Trophoblast cell (in vitro differentiated cells and primary cell): ENCODE results near the gene SMO.

Experiments used
- DNase-seq, 2 donors: peaks; one replicate each; pipeline ENCODE4 v3.0.0-alpha.2; 2016
- H2AFZ ChIP-seq: 2 replicates; pipeline ENCODE4 v1.6.1; 2013; ENCODE audit warnings: low read length, moderate library complexity, mild to moderate bottlenecking; ENCODE audit not compliant: insufficient read depth, poor library complexity
- H2AK5ac ChIP-seq: 2 replicates; pipeline ENCODE4 v1.6.1; 2013; ENCODE audit warnings: mild to moderate bottlenecking, low read length
- H2BK120ac ChIP-seq: 2 replicates; pipeline ENCODE4 v1.6.1; 2013; ENCODE audit warnings: low read length, mild to moderate bottlenecking, moderate library complexity; ENCODE audit not compliant: insufficient read depth, poor library complexity
- H2BK12ac ChIP-seq: 2 replicates; pipeline ENCODE4 v1.6.1; 2013; ENCODE audit warnings: mild to moderate bottlenecking, low read length, moderate library complexity
- H2BK5ac ChIP-seq: 2 replicates; pipeline ENCODE4 v1.6.1; 2013; ENCODE audit warnings: low read length, low read depth, moderate library complexity, mild to moderate bottlenecking; ENCODE audit not compliant: poor library complexity
- H3K14ac ChIP-seq: 2 replicates; pipeline ENCODE4 v1.6.1; 2013; ENCODE audit warnings: mild to moderate bottlenecking, low read length
- H3K18ac ChIP-seq: 2 replicates; pipeline ENCODE4 v1.6.1; 2013; ENCODE audit warnings: mild to moderate bottlenecking, low read length
- H3K23ac ChIP-seq: 2 replicates; pipeline ENCODE4 v1.6.1; 2013; ENCODE audit warnings: low read length
- H3K27ac ChIP-seq: 2 replicates; pipeline ENCODE4 v1.5.1; 2013; ENCODE audit warnings: low read depth, mild to moderate bottlenecking, inconsistent platforms, low read length, moderate library complexity
- H3K27me3 ChIP-seq: 2 replicates; pipeline ENCODE4 v1.6.1; 2013; ENCODE audit warnings: inconsistent platforms, mild to moderate bottlenecking, low read length, moderate library complexity; ENCODE audit not compliant: insufficient read depth
- H3K36me3 ChIP-seq, 2 experiments: 1 replicate in 1 of 2; 2 replicates in 1 of 2; pipeline ENCODE4 v1.6.1; 2013; ENCODE audit warnings: low read length in 2 of 2, mild to moderate bottlenecking in 2 of 2, moderate library complexity in 1 of 2; ENCODE audit not compliant: insufficient read depth in 2 of 2, control insufficient read depth in 1 of 2
- H3K4ac ChIP-seq: 2 replicates; pipeline ENCODE4 v1.6.1; 2013; ENCODE audit warnings: low read depth, mild to moderate bottlenecking, low read length, moderate library complexity
- H3K4me1 ChIP-seq, 2 experiments: 1 replicate in 1 of 2; 2 replicates in 1 of 2; pipeline ENCODE4 v1.6.1; 2013; ENCODE audit warnings: low read length in 2 of 2, mild to moderate bottlenecking in 2 of 2, moderate library complexity in 1 of 2; ENCODE audit not compliant: insufficient read depth in 2 of 2, control insufficient read depth in 1 of 2
- H3K4me2 ChIP-seq: 2 replicates; pipeline ENCODE4 v1.6.1; 2013; ENCODE audit warnings: inconsistent platforms, mild to moderate bottlenecking, low read length, moderate library complexity
- H3K4me3 ChIP-seq: 2 replicates; pipeline ENCODE4 v1.5.1; 2013; ENCODE audit warnings: mild to moderate bottlenecking, low read depth, low read length, inconsistent platforms
- H3K79me1 ChIP-seq: one replicate; pipeline ENCODE4 v1.6.1; 2013; ENCODE audit warnings: low read length
- H3K79me2 ChIP-seq: 2 replicates; pipeline ENCODE4 v1.6.1; 2013; ENCODE audit warnings: low read length, mild to moderate bottlenecking; ENCODE audit not compliant: control insufficient read depth, insufficient read depth, poor library complexity
- H3K9ac ChIP-seq: 2 replicates; pipeline ENCODE4 v1.6.1; 2013; ENCODE audit warnings: mild to moderate bottlenecking, low read length
- H3K9me3 ChIP-seq: 2 replicates; pipeline ENCODE4 v1.6.1; 2013; ENCODE audit warnings: low read depth, mild to moderate bottlenecking, control low read depth, inconsistent platforms, low read length; ENCODE audit not compliant: insufficient read depth
- H4K12ac ChIP-seq: 2 replicates; pipeline ENCODE4 v1.6.1; 2013; ENCODE audit warnings: low read depth, mild to moderate bottlenecking, low read length, moderate library complexity
- H4K8ac ChIP-seq: 2 replicates; pipeline ENCODE4 v1.6.1; 2013; ENCODE audit warnings: low read depth, mild to moderate bottlenecking, low read length, moderate library complexity
- H4K91ac ChIP-seq: one replicate; pipeline ENCODE4 v1.6.1; 2013; ENCODE audit warnings: low read depth, mild to moderate bottlenecking, low read length, moderate library complexity
- WGBS: extraction: QIAGEN DNeasy Blood & Tissue Kit; methylation state at CpG from one replicate; pipeline ENCODE4 v1.1.7; 2013; ENCODE audit warnings: missing lambda C conversion rate; ENCODE audit not compliant: insufficient read length, insufficient coverage; ENCODE audit errors: extremely low coverage; 5-methylcytosine and 5-hydroxymethylcytosine counted together

The SMO gene

GRCh38 chr7:129203050-129203741 lies 14.8 kb downstream of the SMO start:
- Histone ChIP-seq H2BK12ac (no peak overlapping the region), H3K79me1 (no peaks in the 10 kb centered on the region), H3K27ac (no peak overlapping the region), H4K8ac (no peak overlapping the region), H3K4me1 (no peaks in the 10 kb centered on the region), H3K18ac (no peak overlapping the region), H2BK120ac (no peak overlapping the region), H2AFZ (no peak overlapping the region), H3K23ac (no peak overlapping the region), H3K79me2 (no peaks in the 10 kb centered on the region), H3K14ac (no peak overlapping the region), H3K4me2 (no peak overlapping the region), H3K27me3 (no peaks in the 10 kb centered on the region), H3K9ac (no peak overlapping the region), H3K9me3 (no peaks in the 10 kb centered on the region), H3K4me3 (no peak overlapping the region), H2AK5ac (no peak overlapping the region), H4K12ac (no peak overlapping the region), H2BK5ac (no peak overlapping the region), H3K4ac (no peak overlapping the region), H3K36me3 (peaks cover 20 to 22% of the 10 kb centered on the region in 2 experiments), H4K91ac (no peak overlapping the region)
- no peak for DNase-seq
- WGBS, result no CpG with 5 or more reads among the region's 14 CpGs

- Histone ChIP-seq H3K14ac (no peak overlapping the region), H4K8ac (no peak overlapping the region), H3K4me3 (no peak overlapping the region), H3K23ac (no peak overlapping the region), H3K4me2 (no peak overlapping the region), H4K91ac (no peak overlapping the region), H3K27me3 (no peaks in the 10 kb centered on the region), H2AK5ac (no peak overlapping the region), H3K9ac (no peak overlapping the region), H2BK12ac (no peak overlapping the region), H3K4ac (no peak overlapping the region), H3K79me2 (no peaks in the 10 kb centered on the region), H3K4me1 (no peaks in the 10 kb centered on the region), H3K79me1 (no peaks in the 10 kb centered on the region), H3K18ac (no peak overlapping the region), H3K9me3 (no peaks in the 10 kb centered on the region), H4K12ac (no peak overlapping the region), H2AFZ (no peak overlapping the region), H2BK120ac (no peak overlapping the region), H3K36me3 (peaks cover 34 to 36% of the 10 kb centered on the region in 2 experiments), H3K27ac (no peak overlapping the region), H2BK5ac (no peak overlapping the region)
- no peak for DNase-seq
- no CpG with 5 or more reads among the region's 29 CpGs for WGBS
Observed at GRCh38 chr7:129205126-129205818, 16.8 kb downstream of the SMO start.

GRCh38 chr7:129205987-129206785 lies 17.8 kb downstream of the SMO start:
- no peak overlapping the region for H3K4me3 ChIP-seq
- H3K18ac ChIP-seq, result no peak overlapping the region
- H3K9me3 ChIP-seq, result no peaks in the 10 kb centered on the region
- no peak overlapping the region for H3K14ac ChIP-seq
- no peak overlapping the region for H3K9ac ChIP-seq
- no peak overlapping the region for H4K12ac ChIP-seq
- no peaks in the 10 kb centered on the region for H3K79me2 ChIP-seq
- WGBS, result no CpG with 5 or more reads among the region's 18 CpGs
- no peak overlapping the region for H2BK5ac ChIP-seq
- no peak overlapping the region for H2BK120ac ChIP-seq
- no peak overlapping the region for H4K8ac ChIP-seq
- no peak overlapping the region for H3K27ac ChIP-seq
- no peaks in the 10 kb centered on the region for H3K4me1 ChIP-seq
- peaks cover 42 to 44% of the 10 kb centered on the region in 2 experiments for H3K36me3 ChIP-seq
- no peak overlapping the region for H3K4ac ChIP-seq
- no peaks in the 10 kb centered on the region for H3K27me3 ChIP-seq
- H2BK12ac ChIP-seq, result no peak overlapping the region
- H2AK5ac ChIP-seq, result no peak overlapping the region
- no peaks in the 10 kb centered on the region for H3K79me1 ChIP-seq
- no peak overlapping the region for H3K23ac ChIP-seq
- DNase-seq, result no peak
- no peak overlapping the region for H4K91ac ChIP-seq
- no peak overlapping the region for H2AFZ ChIP-seq
- no peak overlapping the region for H3K4me2 ChIP-seq

DNA sequence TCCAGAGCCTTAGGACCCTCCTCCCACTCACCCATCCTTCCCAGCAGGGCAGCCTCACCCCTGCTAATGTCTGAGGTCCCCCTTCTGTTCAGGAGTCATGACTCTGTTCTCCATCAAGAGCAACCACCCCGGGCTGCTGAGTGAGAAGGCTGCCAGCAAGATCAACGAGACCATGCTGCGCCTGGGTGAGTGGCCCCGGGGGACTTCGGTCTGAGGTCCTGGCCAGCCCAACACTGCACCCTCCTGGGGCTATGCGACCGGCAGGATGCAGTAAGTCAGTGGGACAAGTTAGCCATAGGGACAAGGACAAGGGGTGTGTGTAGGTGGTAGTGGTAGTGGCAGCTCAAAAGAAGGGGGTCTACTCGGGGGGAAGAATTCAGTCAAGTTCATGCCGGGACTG lies 20.2 kb downstream of the SMO start:
- no peak overlapping the region for H3K4ac ChIP-seq
- no peak overlapping the region for H2BK5ac ChIP-seq
- H3K9ac ChIP-seq, result no peak overlapping the region
- no peak overlapping the region for H2BK12ac ChIP-seq
- no peak overlapping the region for H2AK5ac ChIP-seq
- DNase-seq, result no peak
- H3K27me3 ChIP-seq, result no peaks in the 10 kb centered on the region
- no peak overlapping the region for H3K27ac ChIP-seq
- no peak overlapping the region for H4K12ac ChIP-seq
- no peaks in the 10 kb centered on the region for H3K4me1 ChIP-seq
- H3K4me3 ChIP-seq, result no peak overlapping the region
- H4K91ac ChIP-seq, result no peak overlapping the region
- H3K79me2 ChIP-seq, result no peaks in the 10 kb centered on the region
- peaks cover 61 to 64% of the 10 kb centered on the region in 2 experiments for H3K36me3 ChIP-seq
- H4K8ac ChIP-seq, result no peak overlapping the region
- no peak overlapping the region for H3K4me2 ChIP-seq
- no peak overlapping the region for H3K23ac ChIP-seq
- WGBS, result no CpG with 5 or more reads among the region's 9 CpGs
- H3K18ac ChIP-seq, result no peak overlapping the region
- H3K9me3 ChIP-seq, result no peaks in the 10 kb centered on the region
- H2BK120ac ChIP-seq, result no peak overlapping the region
- no peaks in the 10 kb centered on the region for H3K79me1 ChIP-seq
- H3K14ac ChIP-seq, result no peak overlapping the region
- no peak overlapping the region for H2AFZ ChIP-seq
